HepG2 (cell line): ENCODE measurements around the gene PTPN22. TPM values are rescaled to one million over a fixed set of nuclear protein-coding genes. Genes with fewer than 3 reads are reported as not detected.

Source experiments
- PAF1 ChIP-seq: IDR thresholded peaks from 2 replicates; pipeline ENCODE4 v1.6.1; 2016; ENCODE audit warnings: missing genetic modification reagents, missing compliant biosample characterization
- POGZ ChIP-seq: sonication (generic); formaldehyde crosslinking; IDR thresholded peaks from 2 replicates; pipeline ENCODE4 v1.4.0; 2020; ENCODE audit warnings: mild to moderate bottlenecking, missing genetic modification reagents
- SOX13 ChIP-seq, 3 experiments: fragments of 450-650 bp in 1 of 3; sonication (generic) in 1 of 3; formaldehyde crosslinking in 1 of 3; IDR thresholded peaks in 2 of 3; conservative IDR thresholded peaks in 1 of 3; 2 replicates each; pipeline versions ENCODE4 v1.5.0 to v1.6.1; 2016 to 2020; ENCODE audit warnings: antibody characterized with exemption in 1 of 3, mild to moderate bottlenecking in 1 of 3, missing compliant biosample characterization in 1 of 3, missing genetic modification reagents in 1 of 3, moderate library complexity in 1 of 3
- SP1 ChIP-seq, 2 experiments: fragments of 450-650 bp in 1 of 2; sonication (generic) in 1 of 2; formaldehyde crosslinking in 1 of 2; IDR thresholded peaks; 2 replicates each; pipeline versions ENCODE4 v1.4.0 to v1.6.1; 2016 to 2020; ENCODE audit warnings: missing genetic modification reagents in 1 of 2
- ZNF446 ChIP-seq: sonication (generic); formaldehyde crosslinking; IDR thresholded peaks from 2 replicates; pipeline ENCODE4 v1.5.0; 2020; ENCODE audit warnings: mild to moderate bottlenecking, missing genetic modification reagents
- ZNF496 ChIP-seq: sonication (generic); formaldehyde crosslinking; IDR thresholded peaks from 2 replicates; pipeline ENCODE4 v1.8.1; 2023; ENCODE audit warnings: mild to moderate bottlenecking, moderate library complexity, missing genetic modification reagents; ENCODE audit not compliant: insufficient replicate concordance
- ZNF605 ChIP-seq: sonication (generic); formaldehyde crosslinking; IDR thresholded peaks from 2 replicates; pipeline ENCODE4 v1.8.0; 2022; ENCODE audit warnings: mild to moderate bottlenecking, missing genetic modification reagents
- ZNF670 ChIP-seq: sonication (generic); formaldehyde crosslinking; IDR thresholded peaks from 2 replicates; pipeline ENCODE4 v1.8.0; 2022; ENCODE audit warnings: mild to moderate bottlenecking, missing genetic modification reagents, borderline replicate concordance
- polyA plus RNA-seq, 8 experiments: library from polyadenylated mRNA; depleted of rRNA in 3 of 8; stranded (reverse) in 7 of 8; unstranded in 1 of 8; fragments of >200 nt; fragmentation: Illumina TruSeq in 4 of 8; extraction: Trizol in 4 of 8; gene quantifications; 2 replicates each; pipeline versions ENCODE4 v1.2.1 to v1.2.3, GENCODE V29; 2011 to 2016; ENCODE audit warnings: low read depth in 4 of 8, missing spikeins in 1 of 8, mixed read lengths in 1 of 8; ENCODE audit not compliant: insufficient read depth in 1 of 8
- total RNA-seq, 5 experiments: library from RNA; depleted of rRNA; stranded (reverse); fragments of >200 nt; fragmentation: Illumina TruSeq; extraction: Trizol; gene quantifications; 2 replicates each; pipeline ENCODE4 v1.2.3, GENCODE V29; 2016; ENCODE audit warnings: low read depth in 1 of 5
- TF ChIP-seq, protein P1 (sequence below): IDR thresholded peaks from 2 replicates; pipeline ENCODE4 v1.6.1; 2016; ENCODE audit warnings: missing compliant biosample characterization, missing genetic modification reagents, borderline replicate concordance
- TF ChIP-seq, protein P2 (sequence below): IDR thresholded peaks from 2 replicates; pipeline ENCODE4 v1.6.1; 2016; ENCODE audit warnings: low read depth
- TF ChIP-seq, protein P3 (sequence below): sonication (generic); formaldehyde crosslinking; IDR thresholded peaks from 2 replicates; pipeline ENCODE4 v1.8.1; 2023; ENCODE audit warnings: mild to moderate bottlenecking, missing genetic modification reagents, borderline replicate concordance
- TF ChIP-seq, protein P4 (sequence below): IDR thresholded peaks from 2 replicates; pipeline ENCODE4 v1.6.1; 2016; ENCODE audit warnings: low read depth, control low read depth
- TF ChIP-seq, protein P5 (sequence below): sonication (generic); formaldehyde crosslinking; conservative IDR thresholded peaks from 2 replicates; pipeline ENCODE4 v1.4.0; 2020; ENCODE audit warnings: missing genetic modification reagents
- TF ChIP-seq, protein P6 (sequence below): sonication (generic); formaldehyde crosslinking; IDR thresholded peaks from 2 replicates; pipeline ENCODE4 v1.8.1; 2023; ENCODE audit warnings: mild to moderate bottlenecking, inconsistent platforms, moderate library complexity, missing genetic modification reagents, borderline replicate concordance
- TF ChIP-seq, protein P7 (sequence below): sonication (generic); formaldehyde crosslinking; IDR thresholded peaks from 2 replicates; pipeline ENCODE4 v1.5.0; 2020; ENCODE audit warnings: mild to moderate bottlenecking, missing genetic modification reagents, borderline replicate concordance

The PTPN22 gene
- total and polyA plus RNA-seq, 2 of the 13 experiments (the other 11 are each of a cell fraction or from before 2014, with no cell fraction given): not detected

DNA sequence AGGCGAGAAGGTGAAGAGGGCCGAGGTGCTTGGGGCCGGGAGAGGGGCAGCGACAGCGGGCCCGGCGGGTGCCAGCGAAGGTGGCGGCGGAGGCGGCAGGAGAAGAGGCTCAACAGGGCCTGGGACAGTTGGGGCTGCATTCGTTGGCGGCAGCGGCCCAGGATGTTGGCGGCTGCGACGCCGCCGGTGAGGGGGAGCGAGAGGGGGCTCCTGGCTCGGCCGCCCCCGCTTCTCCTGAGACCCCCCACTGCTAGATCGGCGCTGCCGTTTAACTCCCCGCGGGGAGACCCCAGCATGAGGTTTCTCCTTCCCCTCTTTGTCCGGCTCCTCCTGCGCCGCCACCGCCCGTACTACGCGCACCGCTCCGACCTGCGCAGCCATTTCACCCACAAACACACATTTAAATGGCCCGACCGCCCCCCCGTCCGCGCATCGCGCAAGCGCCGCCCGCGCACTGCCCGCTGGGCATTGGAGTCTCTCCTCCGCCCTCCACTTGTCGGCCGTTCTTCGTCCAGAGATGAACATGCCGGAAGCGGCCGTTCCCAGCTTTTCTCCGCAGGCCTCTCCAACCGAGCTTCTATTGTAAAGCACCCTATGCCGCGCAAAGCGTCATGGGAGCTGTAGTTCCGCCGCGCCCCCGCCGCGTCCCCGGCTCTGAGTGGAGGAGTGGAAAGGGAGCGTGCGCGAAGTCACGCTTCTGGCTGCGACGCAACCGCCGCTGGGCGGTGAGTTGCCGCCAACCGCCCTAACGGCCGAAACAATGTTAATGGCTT is 59.4 kb downstream of the PTPN22 start, which contains the start of gene RSBN1 (continued):
- TF ChIP-seq POGZ (CRISPR knock-in tag) (peak; percentile 88), PAF1 (no peak), ZNF496 (CRISPR knock-in tag) (no peak), ZNF446 (CRISPR knock-in tag) (peak; percentile 88; the same call in 1 of the 2 replicates), ZNF605 (CRISPR knock-in tag) (peak; percentile 85), SOX13 (IDR thresholded peaks at IDR 0.05) (no peak), SOX13 (CRISPR knock-in tag; conservative IDR thresholded peaks at IDR 0.05 in 1 of 2, IDR thresholded peaks at IDR 0.05 in 1 of 2) (peak in 1 of 2 experiments; percentile 68; a peak in 1 of 4 replicates), SP1 (IDR thresholded peaks at IDR 0.05) (no peak), SP1 (CRISPR knock-in tag; IDR thresholded peaks at IDR 0.05) (peak; percentile 49; the same call in 1 of the 2 replicates), ZNF670 (CRISPR knock-in tag) (peak; percentile 73; the same call in 1 of the 2 replicates)
- TF ChIP-seq, protein P1, sequence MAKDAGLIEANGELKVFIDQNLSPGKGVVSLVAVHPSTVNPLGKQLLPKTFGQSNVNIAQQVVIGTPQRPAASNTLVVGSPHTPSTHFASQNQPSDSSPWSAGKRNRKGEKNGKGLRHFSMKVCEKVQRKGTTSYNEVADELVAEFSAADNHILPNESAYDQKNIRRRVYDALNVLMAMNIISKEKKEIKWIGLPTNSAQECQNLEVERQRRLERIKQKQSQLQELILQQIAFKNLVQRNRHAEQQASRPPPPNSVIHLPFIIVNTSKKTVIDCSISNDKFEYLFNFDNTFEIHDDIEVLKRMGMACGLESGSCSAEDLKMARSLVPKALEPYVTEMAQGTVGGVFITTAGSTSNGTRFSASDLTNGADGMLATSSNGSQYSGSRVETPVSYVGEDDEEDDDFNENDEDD: peak; percentile 96
- TF ChIP-seq, protein P2, sequence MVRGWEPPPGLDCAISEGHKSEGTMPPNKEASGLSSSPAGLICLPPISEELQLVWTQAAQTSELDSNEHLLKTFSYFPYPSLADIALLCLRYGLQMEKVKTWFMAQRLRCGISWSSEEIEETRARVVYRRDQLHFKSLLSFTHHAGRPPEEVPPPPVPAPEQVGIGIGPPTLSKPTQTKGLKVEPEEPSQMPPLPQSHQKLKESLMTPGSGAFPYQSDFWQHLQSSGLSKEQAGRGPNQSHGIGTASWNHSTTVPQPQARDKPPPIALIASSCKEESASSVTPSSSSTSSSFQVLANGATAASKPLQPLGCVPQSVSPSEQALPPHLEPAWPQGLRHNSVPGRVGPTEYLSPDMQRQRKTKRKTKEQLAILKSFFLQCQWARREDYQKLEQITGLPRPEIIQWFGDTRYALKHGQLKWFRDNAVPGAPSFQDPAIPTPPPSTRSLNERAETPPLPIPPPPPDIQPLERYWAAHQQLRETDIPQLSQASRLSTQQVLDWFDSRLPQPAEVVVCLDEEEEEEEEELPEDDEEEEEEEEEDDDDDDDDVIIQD: peak; percentile 60; the same call in 1 of the 2 replicates
- TF ChIP-seq, protein P3, sequence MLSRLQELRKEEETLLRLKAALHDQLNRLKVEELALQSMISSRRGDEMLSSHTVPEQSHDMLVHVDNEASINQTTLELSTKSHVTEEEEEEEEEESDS: 0 out of 2 replicates have a peak, but pooled peaks have one; percentile 62
- TF ChIP-seq, protein P4, sequence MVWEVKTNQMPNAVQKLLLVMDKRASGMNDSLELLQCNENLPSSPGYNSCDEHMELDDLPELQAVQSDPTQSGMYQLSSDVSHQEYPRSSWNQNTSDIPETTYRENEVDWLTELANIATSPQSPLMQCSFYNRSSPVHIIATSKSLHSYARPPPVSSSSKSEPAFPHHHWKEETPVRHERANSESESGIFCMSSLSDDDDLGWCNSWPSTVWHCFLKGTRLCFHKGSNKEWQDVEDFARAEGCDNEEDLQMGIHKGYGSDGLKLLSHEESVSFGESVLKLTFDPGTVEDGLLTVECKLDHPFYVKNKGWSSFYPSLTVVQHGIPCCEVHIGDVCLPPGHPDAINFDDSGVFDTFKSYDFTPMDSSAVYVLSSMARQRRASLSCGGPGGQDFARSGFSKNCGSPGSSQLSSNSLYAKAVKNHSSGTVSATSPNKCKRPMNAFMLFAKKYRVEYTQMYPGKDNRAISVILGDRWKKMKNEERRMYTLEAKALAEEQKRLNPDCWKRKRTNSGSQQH (CRISPR knock-in tag): peak; percentile 58
- TF ChIP-seq, protein P5, sequence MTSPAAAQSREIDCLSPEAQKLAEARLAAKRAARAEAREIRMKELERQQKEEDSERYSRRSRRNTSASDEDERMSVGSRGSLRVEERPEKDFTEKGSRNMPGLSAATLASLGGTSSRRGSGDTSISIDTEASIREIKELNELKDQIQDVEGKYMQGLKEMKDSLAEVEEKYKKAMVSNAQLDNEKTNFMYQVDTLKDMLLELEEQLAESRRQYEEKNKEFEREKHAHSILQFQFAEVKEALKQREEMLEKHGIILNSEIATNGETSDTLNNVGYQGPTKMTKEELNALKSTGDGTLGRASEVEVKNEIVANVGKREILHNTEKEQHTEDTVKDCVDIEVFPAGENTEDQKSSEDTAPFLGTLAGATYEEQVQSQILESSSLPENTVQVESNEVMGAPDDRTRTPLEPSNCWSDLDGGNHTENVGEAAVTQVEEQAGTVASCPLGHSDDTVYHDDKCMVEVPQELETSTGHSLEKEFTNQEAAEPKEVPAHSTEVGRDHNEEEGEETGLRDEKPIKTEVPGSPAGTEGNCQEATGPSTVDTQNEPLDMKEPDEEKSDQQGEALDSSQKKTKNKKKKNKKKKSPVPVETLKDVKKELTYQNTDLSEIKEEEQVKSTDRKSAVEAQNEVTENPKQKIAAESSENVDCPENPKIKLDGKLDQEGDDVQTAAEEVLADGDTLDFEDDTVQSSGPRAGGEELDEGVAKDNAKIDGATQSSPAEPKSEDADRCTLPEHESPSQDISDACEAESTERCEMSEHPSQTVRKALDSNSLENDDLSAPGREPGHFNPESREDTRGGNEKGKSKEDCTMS: no peak
- TF ChIP-seq, protein P6, sequence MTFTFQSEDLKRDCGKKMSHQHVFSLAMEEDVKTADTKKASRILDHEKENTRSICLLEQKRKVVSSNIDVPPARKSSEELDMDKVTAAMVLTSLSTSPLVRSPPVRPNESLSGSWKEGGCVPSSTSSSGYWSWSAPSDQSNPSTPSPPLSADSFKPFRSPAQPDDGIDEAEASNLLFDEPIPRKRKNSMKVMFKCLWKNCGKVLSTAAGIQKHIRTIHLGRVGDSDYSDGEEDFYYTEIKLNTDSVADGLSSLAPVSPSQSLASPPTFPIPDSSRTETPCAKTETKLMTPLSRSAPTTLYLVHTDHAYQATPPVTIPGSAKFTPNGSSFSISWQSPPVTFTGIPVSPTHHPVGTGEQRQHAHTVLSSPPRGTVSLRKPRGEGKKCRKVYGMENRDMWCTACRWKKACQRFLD (CRISPR knock-in tag): peak; percentile 82; the same call in 1 of the 2 replicates
- TF ChIP-seq, protein P7, sequence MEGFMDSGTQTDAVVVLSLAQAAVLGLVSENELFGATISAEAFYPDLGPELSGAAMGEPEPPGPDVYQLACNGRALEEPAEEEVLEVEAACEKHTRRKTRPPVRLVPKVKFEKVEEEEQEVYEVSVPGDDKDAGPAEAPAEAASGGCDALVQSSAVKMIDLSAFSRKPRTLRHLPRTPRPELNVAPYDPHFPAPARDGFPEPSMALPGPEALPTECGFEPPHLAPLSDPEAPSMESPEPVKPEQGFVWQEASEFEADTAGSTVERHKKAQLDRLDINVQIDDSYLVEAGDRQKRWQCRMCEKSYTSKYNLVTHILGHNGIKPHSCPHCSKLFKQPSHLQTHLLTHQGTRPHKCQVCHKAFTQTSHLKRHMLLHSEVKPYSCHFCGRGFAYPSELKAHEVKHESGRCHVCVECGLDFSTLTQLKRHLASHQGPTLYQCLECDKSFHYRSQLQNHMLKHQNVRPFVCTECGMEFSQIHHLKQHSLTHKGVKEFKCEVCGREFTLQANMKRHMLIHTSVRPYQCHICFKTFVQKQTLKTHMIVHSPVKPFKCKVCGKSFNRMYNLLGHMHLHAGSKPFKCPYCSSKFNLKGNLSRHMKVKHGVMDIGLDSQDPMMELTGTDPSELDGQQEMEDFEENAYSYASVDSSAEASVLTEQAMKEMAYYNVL (CRISPR knock-in tag): peak; percentile 70; the same call in 1 of the 2 replicates
